HuH-7 (cell line): ENCODE data around the gene ADPRHL1.
"Not testable (repeated sequence)": the region's sequence is repeated elsewhere in the genome, so short reads cannot be mapped to it uniquely, and the experiment has no call there.

Experiments used
- DNase-seq: peaks from one replicate; pipeline ENCODE4 v3.0.0; 2011; ENCODE audit warnings: low spot score

Gene ADPRHL1

DNA sequence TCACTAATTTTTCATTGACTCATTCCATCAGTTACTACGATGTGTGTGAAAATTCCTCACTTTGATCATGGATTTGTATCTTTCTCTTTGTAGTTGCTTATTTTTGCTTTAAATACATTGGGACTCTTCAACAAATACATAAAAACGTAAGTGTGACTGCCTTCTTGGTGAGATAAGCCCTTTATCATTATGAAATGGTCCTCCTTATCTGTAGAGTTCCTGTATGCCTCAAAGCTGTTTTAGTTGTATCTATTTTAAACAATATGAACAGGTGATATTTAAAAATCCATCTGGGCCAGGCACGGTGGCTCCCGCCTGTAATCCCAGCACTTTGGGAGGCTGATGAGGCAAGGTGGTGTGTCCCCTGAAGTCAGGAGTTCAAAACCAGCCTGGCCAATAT lies 25.9 kb upstream of the ADPRHL1 start:
- DNase-seq: no peak

DNA sequence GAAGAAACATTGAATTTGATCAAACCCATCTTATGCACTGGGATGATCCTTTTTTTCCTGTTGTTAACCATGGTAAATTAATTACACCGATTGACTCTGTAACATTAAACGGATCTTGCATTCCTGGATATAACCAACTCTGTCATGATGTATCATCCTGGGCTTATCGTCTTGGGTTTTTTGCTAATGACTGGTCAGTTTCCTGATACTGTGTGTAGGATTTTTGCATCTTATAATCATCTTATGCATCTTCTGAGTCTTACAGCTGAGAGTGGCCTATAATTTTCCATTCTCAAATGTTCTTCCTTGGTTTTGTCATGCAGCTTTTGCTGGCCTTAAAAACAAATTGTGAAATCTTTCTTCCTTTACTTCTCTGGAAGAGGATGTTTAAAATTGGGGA lies 24.4 kb upstream of the ADPRHL1 start:
- DNase-seq: no peak

DNA sequence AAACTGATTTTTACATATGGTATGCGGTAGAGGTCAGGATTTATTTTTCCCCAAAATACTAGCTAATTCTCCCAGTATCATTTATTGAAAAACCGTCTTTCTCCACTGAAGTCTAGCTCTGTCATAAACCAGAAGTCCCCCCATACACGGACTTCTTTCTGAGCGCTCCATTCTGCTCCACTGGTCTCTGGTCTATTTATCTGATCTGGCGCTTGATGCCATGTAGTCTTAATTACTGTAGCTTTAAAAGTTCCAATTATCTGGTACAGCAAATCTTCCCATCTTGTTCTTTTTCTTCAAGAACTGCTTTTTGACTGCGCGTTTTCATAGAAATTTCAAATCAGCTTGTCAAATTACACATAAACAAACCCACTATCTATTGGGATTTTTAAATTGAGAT lies 23.5 kb upstream of the ADPRHL1 start:
- no peak for DNase-seq

DNA sequence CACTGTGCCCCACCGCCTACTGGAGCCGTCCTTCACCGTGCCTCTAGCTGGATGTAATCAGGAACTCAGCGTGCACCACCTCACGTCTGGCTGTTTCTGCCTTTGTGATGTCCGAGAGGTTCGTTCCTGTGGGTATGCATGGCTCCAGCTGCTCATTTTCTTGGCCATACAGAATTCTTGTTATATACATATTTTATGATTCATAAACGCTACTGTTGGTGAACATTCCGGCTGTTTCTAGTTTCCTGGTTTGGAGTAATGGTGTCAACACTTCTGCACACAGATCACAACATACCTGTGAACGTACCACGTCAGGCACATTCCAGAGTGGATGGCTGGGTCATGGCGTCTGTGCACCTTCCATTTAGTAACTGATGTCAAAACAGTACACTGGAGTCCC lies 22.6 kb upstream of the ADPRHL1 start:
- DNase-seq: no peak

DNA sequence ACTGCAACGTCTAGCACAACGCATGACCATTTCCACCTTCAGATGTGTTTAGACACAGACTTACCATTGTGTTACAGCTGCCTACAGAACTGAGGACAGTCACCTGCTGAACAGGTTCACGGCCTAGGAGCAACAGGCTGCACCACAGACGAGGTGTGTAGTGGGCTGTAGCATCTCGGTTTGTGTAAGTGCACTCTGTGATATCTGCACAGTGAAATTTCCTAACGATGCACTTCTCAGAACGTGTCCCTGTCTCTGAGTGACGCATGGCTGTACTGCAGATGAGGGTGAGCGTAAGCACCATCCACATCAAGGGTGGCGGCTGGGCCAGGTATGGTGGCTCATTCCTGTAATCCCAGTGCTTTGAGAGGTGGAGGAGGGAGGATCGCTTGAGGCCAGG lies 22.0 kb upstream of the ADPRHL1 start:
- no peak for DNase-seq

DNA sequence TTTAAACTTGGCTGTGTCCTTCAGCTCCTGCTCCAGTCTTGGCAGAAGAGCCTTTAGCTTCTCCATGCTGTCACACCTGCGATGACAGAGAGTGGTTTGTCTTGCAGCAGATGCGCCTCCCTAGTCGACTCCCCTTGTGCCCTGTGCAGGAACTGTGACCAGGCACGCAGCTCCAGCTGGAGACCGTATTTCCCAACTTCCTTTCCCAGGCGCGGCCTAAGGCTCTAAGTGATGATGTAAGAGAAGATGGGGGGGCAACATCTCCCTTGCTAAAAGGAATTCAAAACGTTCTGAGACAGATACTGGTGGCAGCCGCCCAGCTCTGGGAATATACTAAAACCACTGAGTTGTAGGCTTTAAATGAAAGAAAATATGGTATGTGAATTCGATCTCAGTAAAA lies 20.9 kb upstream of the ADPRHL1 start:
- DNase-seq: no peak

DNA sequence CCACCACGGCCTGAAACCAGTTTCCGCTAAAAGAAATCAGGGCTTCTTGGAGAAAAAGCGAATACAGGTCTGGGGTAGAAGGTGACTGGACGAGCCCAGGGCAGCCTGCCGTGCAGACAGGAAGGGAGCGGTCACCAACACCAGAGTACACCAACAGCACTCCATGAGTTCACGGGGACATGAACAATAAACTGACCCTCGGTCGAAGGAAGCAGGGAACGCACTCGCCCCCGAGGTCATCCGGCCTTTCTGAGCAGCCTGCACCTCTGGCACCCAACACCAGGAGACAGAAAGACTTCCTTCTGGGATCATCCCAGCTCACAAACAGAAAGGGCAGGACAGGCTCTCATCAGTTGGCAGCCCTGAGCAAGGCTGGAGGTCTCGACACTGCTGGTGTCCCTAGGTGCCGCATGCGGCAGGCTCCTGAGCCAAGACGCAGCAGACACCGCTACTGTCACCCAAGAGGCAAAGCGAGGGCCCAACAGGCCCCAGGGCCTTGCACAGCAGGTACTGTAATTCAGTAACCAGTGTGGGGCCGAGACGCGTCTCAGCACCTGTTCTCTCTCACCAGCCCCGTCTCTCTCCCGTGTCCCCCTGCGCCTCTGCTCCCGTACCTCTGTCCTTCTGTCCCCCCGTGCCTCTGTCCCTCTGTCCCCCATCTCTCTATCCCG lies 19.2 kb upstream of the ADPRHL1 start:
- no peak for DNase-seq

DNA sequence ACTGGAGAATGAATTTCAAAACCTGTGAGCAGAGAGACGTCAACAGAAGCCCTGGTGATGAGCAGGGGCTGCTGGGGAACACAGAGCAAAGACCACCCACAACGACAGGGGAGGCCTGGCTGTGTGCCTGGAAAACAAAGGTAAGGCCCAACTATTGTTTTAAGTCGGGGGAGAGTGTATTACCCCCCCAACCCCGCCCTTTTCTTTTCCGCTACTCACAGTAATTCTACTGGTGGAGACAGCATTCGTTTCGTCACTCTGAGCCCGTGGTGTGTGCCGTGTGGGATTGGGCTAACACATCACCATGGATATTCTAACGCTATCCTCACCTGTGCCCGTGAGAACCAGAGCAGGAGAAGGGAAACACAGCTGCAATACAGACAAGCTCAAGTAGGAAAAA lies 18.6 kb upstream of the ADPRHL1 start:
- no peak for DNase-seq

DNA sequence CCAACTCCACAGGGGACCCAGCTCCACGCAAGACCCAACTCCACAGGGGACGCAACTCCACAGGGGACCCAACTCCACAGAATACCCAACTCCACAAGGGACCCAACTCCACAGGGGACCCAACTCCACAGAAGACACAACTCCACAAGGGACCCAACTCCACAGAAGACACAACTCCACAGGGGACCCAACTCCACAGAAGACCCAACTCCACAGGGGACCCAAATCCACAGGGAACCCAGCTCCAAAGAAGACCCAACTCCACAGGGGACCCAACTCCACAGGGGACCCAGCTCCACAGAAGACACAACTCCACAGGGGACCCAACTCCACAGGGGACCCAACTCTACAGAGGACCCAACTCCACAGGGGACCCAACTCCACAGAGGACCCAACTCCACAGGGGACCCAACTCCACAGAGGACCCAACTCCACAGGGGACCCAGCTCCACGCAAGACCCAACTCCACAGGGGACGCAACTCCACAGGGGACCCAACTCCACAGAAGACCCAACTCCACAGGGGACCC lies 17.4 kb upstream of the ADPRHL1 start:
- DNase-seq: not testable (repeated sequence)

DNA sequence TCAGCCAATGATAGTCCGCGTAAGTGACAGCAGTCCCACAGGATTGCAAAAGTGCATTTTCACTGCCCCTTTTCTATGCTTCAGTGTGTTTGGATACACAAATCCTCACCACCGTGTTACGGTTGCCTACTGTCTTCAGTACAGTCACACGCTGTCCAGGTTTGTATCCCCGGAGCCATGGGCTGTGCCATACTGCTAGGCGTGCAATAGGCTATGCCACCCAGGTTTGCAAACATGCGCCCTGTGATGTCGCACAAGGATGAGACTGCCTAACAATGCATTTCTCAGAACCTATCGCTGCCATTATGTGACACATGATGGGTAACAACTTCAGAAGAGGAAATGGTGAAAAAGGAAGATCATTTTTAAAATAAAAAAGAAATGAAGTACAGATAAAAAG lies 16.8 kb upstream of the ADPRHL1 start:
- DNase-seq: no peak

DNA sequence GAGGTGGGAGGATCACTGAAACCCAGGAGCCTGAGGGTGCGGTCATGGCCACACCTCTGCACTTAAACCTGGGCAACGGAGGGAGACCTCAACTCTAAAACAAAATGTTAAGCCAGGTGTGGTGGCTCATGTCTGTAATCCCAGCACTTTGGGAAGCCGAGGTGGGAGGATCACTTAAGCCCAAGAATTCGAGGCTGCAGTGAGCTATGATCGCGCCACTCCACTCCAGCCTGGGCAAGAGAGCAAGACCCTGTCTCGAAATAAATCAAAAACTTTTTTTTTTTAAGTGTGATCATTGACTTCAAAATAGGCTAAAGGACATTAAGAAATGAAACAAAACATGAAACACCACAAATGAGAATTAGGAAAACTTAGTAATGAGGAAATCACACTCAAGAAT lies 16.3 kb upstream of the ADPRHL1 start:
- DNase-seq: no peak

DNA sequence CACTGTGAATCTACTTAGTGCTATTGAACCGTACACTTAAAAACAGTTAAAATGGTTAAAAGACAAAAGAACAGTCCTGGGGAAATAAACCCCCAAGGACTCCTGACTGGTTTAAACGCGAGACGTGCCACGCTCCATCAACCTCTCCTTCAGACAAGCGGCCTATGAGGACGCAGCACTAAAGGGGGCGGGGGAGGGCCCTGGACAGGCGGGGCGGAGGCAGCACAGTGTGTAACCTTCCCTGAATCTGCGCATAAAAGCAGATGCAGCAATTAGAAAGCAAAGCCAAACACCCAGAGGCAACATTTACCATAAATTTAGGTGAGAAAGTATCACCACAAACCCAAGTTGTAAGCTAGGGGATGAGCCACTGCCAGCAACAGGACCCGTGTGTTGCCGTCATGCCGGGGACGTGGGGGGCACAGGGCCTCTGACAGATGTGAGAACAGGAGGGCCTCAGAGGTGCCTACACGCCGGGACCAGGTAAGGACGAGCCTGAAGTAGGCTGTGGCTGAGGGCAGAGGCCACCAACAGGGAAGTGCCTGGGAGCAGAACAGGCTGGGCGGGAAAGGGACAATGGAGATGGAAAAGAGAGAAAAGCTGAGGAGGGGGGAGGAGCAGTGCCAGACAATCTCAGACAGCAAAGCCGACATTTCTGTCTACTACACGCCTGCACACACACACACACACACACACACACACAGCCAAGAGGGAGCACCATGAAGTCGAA lies 15.3 kb upstream of the ADPRHL1 start:
- no peak for DNase-seq

DNA sequence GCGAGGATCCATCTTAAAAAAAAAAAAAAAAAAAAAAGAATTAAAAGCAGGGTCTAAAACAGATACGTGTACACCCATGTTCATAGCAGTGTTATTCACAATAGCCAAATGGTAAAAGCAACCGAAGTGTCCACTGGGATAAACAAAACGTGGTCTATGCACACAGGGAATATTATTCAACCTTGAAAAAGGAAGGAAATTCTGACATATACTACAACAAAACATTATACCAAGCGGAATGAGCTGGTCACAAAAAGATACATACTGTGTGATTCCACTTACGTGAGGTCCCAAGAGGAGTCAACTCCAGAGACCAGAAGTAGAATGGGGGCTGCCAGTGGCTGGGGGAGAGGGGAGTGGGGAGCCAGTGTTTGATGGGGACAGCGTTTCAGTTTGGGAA lies 14.7 kb upstream of the ADPRHL1 start:
- no peak for DNase-seq

DNA sequence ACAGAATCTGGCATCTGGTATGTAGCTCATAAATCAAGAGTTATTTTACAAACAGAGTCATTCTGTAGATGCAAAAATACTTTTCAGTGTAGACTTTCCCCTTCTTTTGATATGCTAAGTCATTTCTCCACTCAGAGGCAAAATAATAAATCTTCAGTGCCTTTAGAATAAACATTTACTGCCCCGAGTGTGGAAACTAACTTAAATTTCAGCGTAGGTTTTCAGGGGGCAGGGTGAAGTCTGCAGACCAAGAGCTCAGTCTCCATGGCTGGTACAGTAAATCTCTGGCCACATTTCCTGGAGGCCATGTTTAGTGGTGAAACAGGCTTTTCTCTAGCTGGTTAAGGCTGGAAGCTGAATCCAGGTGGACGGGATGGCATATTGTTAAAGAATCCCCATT lies 13.1 kb upstream of the ADPRHL1 start:
- DNase-seq: no peak

DNA sequence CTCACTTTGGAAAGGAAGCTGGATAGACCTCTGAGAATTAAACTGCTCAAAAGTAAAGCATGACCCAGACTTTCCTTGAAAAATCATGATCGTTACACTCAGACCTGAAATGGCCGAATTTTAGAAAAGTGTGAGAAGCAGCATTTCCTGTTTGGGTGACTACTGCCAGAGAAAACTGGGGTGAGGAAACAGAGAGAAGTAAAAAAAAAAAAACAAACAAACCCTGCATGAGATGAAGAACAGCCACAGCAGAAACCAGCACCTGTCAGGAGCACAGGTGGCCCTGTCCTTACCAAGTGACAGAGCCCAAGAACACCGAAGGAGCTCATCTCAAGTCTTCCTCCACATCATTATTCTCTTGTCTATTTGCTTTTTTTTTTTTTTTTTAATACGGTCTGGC lies 12.0 kb upstream of the ADPRHL1 start:
- no peak for DNase-seq

DNA sequence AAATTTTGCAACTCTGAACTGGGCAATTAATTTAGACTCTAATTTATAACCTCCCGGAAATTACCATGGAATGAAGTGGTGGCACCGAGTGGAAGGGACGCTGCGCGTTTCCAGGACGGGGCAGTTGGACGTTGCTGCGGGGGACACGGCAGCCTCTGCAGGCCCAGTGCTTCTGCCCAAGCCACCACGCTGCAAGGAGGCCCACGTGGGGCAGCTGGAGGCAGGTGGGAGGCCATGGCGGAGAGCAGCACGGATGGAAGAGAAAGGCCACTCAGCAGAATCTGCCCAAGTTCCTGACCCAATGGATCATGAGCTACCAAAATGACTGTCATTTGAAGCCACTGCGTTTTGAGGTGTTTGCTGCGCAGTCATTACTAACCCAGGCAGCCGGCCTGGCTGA lies 11.2 kb upstream of the ADPRHL1 start:
- DNase-seq: no peak

DNA sequence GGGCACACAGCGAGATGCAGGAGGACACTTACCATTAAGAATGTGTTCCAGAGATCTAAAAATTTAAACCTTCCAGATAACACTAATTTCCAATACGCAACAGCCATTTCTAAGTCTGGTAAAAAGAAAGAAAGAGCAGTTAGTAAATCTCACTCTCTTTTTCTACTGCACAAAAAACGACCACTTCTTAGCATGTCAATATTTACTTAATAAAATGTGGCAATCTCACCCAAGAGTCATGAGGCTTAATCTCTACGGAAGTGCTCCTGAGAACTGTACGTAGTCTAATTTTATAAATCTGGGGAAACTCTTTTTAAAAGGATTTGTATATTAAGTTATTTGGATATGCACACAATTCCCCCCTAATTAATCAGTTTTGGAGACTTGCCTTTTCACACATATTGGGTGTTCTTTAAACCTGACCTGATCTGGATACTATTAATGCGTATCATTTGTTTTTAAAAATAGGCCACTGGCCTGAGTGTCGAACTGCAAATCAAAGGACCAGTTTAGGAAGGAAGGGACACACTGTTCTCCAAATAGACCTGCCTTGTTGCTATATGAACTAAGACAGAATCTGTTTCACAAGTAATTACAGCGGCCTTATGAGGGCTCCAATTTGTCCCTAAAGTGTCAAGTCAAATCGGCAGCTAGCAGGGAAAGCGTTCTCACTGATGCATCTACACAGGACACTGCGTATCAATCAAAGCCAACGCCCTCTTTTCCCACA lies 7.9 kb upstream of the ADPRHL1 start:
- DNase-seq: peak; percentile 33

DNA sequence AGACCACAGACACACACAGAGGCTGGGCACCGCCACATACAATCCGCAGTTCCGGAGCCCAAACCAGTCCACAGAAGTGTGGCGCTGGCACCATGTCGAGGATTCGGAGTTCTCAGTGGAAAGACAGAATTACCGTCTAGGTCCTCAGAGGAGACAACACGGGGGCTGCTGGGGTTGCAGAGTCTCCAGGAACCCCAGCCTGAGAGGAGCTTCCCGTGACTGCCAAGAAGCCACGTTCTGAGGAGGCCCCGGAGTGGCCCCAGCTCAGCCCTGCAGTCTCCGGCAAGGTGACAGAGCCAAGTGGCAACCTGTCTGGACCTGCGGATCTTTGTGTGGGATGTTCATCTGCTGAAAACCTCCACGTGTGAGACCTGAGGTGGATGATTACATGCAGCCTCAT lies 7.3 kb upstream of the ADPRHL1 start:
- DNase-seq: no peak

DNA sequence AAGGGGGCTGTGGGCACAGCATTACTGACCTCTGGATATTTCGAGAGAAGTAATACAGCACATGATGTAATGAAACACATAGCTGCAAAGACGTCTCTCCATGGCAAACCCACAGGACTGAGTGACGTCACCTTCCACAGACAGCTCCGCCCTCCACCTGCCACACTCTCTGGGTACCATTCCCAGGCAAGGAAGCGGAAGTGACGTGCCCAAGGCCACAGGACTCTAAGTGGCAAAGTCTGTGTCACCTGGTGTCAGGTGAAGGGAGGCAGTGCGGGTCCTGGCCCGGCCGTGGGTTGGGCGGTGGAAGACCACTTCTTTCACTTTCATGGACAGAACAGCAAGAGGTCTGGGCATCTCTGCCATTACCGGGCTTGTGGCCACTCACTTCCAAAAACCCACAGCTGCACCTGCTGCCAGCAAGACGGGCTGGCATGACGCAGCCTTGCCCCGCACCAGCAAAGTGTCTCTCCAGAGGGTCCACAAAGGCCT lies 6.8 kb upstream of the ADPRHL1 start:
- DNase-seq: no peak

DNA sequence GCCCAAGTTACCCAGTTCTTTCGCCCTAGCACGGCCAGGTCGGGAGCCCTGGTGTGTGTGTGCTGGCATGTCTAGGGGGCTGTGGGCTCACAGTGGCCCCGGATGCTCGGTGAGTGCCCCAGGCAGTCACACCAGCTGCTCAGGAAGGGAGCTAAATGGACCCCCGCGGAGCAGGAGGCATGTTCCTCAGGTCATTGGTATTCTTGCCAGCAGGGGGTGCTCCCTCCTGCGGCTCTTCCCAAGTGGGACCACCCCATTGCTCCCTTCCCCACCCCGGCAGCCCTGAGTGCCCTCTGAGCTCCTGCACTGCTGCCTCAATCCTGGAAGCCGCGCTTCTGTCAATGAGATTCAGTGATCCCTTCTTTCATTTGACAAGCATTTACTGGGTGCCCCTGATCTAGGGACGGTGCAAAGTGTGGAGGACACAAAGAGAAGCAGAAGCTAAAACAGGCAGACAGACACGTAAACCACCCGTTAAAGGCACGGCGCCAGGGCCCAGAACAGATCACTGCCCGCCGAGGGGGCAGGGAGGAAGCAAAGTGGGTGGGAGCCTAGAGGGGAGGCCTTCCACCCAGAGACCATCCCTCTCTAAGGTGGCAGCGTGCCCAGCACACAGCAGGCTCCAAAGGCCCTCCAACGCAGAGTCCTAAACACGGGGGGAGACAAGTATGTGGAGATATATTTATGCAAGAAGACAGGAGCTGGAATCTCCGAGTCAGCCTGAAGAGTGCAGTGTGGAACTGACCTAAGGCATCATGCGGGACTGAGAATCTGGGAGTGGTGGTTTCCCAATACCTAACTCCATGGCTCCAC lies 5.2 kb upstream of the ADPRHL1 start:
- peak; percentile 64 for DNase-seq

DNA sequence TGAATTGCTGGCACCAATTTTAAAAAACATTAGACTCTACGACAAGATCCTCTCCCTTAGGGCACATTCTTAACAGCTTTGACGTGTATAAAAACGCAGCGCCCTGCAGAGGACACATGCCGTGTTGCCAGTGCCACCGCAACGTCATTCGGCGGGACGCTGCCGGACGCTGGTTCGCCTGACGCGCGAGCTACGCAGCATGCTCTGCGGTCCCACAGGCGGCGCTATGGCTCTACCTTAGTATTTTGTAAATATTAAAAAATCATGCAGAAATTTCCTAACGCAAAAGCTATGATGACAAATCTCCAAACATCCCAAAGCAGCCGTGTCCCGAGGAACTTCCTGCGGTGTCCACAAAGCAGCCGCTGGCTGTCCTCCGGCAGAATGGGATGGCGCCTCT lies 4.2 kb upstream of the ADPRHL1 start:
- no peak for DNase-seq

DNA sequence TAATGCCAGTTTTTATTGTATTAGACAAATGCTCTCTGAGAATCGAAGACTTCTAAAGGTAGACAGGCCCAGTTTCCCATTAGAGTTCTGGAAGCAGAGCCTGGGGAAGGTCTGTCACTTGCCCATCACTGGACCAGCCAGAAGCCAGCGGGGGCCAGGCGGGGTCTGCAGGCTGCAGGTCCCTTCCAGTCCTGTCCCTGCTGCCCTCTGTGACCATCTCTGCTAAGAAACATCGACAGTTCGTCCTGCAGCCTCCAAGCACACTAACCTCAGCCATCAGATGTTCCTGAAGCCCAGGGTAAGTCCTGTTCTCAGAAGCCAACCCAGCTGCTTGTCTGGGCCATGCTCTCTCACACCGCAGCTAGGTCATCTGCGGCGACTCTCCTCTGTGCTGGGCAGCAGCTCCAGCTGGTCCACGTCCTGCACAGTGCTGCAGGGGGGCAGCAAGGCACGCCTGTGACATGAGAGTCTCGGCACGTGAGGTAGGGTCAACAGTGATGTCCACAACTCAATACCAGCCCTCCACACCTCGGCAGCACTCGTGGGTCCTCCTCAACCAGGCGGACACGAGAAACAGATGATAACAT lies 2.9 kb upstream of the ADPRHL1 start:
- DNase-seq: no peak
